HG03460 (cell line): ENCODE results near the gene GRK5.

Experiments
- ATAC-seq: cut with Tn5 transposase; IDR thresholded peaks from one replicate; pipeline ENCODE4 v1.9.1; 2021; ENCODE audit not compliant: unreplicated experiment

Gene GRK5

GRCh38 chr10:119469325-119469707 lies 261.9 kb downstream of the GRK5 start:
- no peak for ATAC-seq

- no peak for ATAC-seq
Observed at GRCh38 chr10:119469846-119470245, 262.5 kb downstream of the GRK5 start.

- no peak for ATAC-seq
Observed at GRCh38 chr10:119470920-119471702, 263.7 kb downstream of the GRK5 start.

- no peak for ATAC-seq
Observed at GRCh38 chr10:119473771-119474170, 266.4 kb downstream of the GRK5 start.

- no peak for ATAC-seq
Observed at GRCh38 chr10:119474606-119475005, 267.2 kb downstream of the GRK5 start.

GRCh38 chr10:119477444-119477843 lies 270.1 kb downstream of the GRK5 start:
- ATAC-seq: no peak

GRCh38 chr10:119478111-119478802 lies 270.9 kb downstream of the GRK5 start:
- ATAC-seq: peak; percentile 92

- ATAC-seq: no peak
Observed at GRCh38 chr10:119478811-119479341, 271.5 kb downstream of the GRK5 start.

- ATAC-seq: no peak
Observed at GRCh38 chr10:119479532-119479931, 272.2 kb downstream of the GRK5 start.

GRCh38 chr10:119480667-119481066 lies 273.3 kb downstream of the GRK5 start:
- no peak for ATAC-seq

GRCh38 chr10:119481781-119482426 lies 274.5 kb downstream of the GRK5 start:
- ATAC-seq: no peak

GRCh38 chr10:119483001-119483400 lies 275.6 kb downstream of the GRK5 start:
- no peak for ATAC-seq

GRCh38 chr10:119483839-119484238 lies 276.5 kb downstream of the GRK5 start:
- ATAC-seq: no peak

- no peak for ATAC-seq
Observed at GRCh38 chr10:119488675-119489074, 281.3 kb downstream of the GRK5 start.

GRCh38 chr10:119489991-119490326 lies 282.6 kb downstream of the GRK5 start:
- no peak for ATAC-seq

GRCh38 chr10:119491966-119492757 lies 284.8 kb downstream of the GRK5 start:
- no peak for ATAC-seq

GRCh38 chr10:119493155-119493554 lies 285.8 kb downstream of the GRK5 start:
- ATAC-seq: no peak

GRCh38 chr10:119494236-119495020 lies 287.1 kb downstream of the GRK5 start:
- no peak for ATAC-seq

- no peak for ATAC-seq
Observed at GRCh38 chr10:119495021-119495505, 287.7 kb downstream of the GRK5 start.

- no peak for ATAC-seq
Observed at GRCh38 chr10:119495545-119495944, 288.2 kb downstream of the GRK5 start.
